GM18511 (cell line): ENCODE measurements around the gene PWWP2B.

ENCODE experiments used
- ATAC-seq: cut with Tn5 transposase; IDR thresholded peaks from one replicate; pipeline ENCODE4 v1.9.1; 2021; ENCODE audit warnings: mild to moderate bottlenecking, moderate library complexity; ENCODE audit not compliant: unreplicated experiment

The PWWP2B gene

GRCh38 chr10:132392811-132393694, 3.9 kb upstream of the PWWP2B start:
- no peak for ATAC-seq

GRCh38 chr10:132393695-132394181, 3.3 kb upstream of the PWWP2B start:
- no peak for ATAC-seq

GRCh38 chr10:132394201-132394811, 2.7 kb upstream of the PWWP2B start:
- ATAC-seq, result no peak

- ATAC-seq, result no peak
Observed at GRCh38 chr10:132394936-132395703, 1.9 kb upstream of the PWWP2B start.

- ATAC-seq, result peak; percentile 17
Observed at GRCh38 chr10:132395704-132396493, 1.1 kb upstream of the PWWP2B start.

GRCh38 chr10:132396494-132397035, 435 bp upstream of the PWWP2B start:
- peak; percentile 50 for ATAC-seq

GRCh38 chr10:132397671-132398565, 918 bp downstream of the PWWP2B start:
- peak; percentile 44 for ATAC-seq

GRCh38 chr10:132398566-132398991, 1.6 kb downstream of the PWWP2B start:
- ATAC-seq, result no peak

GRCh38 chr10:132399117-132400035, 2.4 kb downstream of the PWWP2B start:
- ATAC-seq, result no peak

GRCh38 chr10:132400041-132400546, 3.1 kb downstream of the PWWP2B start:
- no peak for ATAC-seq

GRCh38 chr10:132400547-132401151, 3.6 kb downstream of the PWWP2B start:
- no peak for ATAC-seq

GRCh38 chr10:132401401-132402118, 4.6 kb downstream of the PWWP2B start:
- ATAC-seq, result no peak

- ATAC-seq, result no peak
Observed at GRCh38 chr10:132402781-132403241, 5.8 kb downstream of the PWWP2B start.

GRCh38 chr10:132403511-132404168, 6.6 kb downstream of the PWWP2B start:
- ATAC-seq, result no peak

GRCh38 chr10:132404169-132404880, 7.3 kb downstream of the PWWP2B start:
- ATAC-seq, result no peak
